ENCODE data around the gene KREMEN1. TPM values are rescaled to one million over a fixed set of nuclear protein-coding genes. Genes with fewer than 3 reads are reported as not detected.

KREMEN1 gene
- total RNA-seq, 1 experiment from 2014 or later = 5.8 TPM

- TF ChIP-seq, protein P1, sequence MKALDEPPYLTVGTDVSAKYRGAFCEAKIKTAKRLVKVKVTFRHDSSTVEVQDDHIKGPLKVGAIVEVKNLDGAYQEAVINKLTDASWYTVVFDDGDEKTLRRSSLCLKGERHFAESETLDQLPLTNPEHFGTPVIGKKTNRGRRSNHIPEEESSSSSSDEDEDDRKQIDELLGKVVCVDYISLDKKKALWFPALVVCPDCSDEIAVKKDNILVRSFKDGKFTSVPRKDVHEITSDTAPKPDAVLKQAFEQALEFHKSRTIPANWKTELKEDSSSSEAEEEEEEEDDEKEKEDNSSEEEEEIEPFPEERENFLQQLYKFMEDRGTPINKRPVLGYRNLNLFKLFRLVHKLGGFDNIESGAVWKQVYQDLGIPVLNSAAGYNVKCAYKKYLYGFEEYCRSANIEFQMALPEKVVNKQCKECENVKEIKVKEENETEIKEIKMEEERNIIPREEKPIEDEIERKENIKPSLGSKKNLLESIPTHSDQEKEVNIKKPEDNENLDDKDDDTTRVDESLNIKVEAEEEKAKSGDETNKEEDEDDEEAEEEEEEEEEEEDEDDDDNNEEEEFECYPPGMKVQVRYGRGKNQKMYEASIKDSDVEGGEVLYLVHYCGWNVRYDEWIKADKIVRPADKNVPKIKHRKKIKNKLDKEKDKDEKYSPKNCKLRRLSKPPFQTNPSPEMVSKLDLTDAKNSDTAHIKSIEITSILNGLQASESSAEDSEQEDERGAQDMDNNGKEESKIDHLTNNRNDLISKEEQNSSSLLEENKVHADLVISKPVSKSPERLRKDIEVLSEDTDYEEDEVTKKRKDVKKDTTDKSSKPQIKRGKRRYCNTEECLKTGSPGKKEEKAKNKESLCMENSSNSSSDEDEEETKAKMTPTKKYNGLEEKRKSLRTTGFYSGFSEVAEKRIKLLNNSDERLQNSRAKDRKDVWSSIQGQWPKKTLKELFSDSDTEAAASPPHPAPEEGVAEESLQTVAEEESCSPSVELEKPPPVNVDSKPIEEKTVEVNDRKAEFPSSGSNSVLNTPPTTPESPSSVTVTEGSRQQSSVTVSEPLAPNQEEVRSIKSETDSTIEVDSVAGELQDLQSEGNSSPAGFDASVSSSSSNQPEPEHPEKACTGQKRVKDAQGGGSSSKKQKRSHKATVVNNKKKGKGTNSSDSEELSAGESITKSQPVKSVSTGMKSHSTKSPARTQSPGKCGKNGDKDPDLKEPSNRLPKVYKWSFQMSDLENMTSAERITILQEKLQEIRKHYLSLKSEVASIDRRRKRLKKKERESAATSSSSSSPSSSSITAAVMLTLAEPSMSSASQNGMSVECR (CRISPR knock-in tag; IDR thresholded peaks at IDR 0.05; ENCODE audit: borderline replicate concordance) = 0 out of 2 replicates have a peak, but pooled peaks have one; percentile 31
- TF ChIP-seq ZNF423 (CRISPR knock-in tag; IDR thresholded peaks at IDR 0.05) = peak; percentile 18; the same call in 1 of the 2 replicates
- TF ChIP-seq ZMAT4 (CRISPR knock-in tag; IDR thresholded peaks at IDR 0.05) = no peak
Observed at GRCh38 chr22:29154364-29155048, 81.7 kb downstream of the KREMEN1 start (continued).

GRCh38 chr22:29155966-29156365 is 83.1 kb downstream of the KREMEN1 start:
- DNase-seq (ENCODE audit: low spot score) (no peak), ATAC-seq (no peak)
- Mint-ChIP-seq H3K9me3 (peaks cover 3% of the 10 kb centered on the region; the same call in 1 of the 2 replicates), H3K4me3 (no peak overlapping the region), H3K36me3 (no peaks in the 10 kb centered on the region), H3K27me3 (ENCODE audit: low read depth) (0 out of 2 replicates have a peak, but pooled peaks cover 2% of the 10 kb centered on the region), H3K27ac (no peak overlapping the region), H3K4me1 (peaks cover 44% of the 10 kb centered on the region)
- TF ChIP-seq CDX4 (CRISPR knock-in tag; IDR thresholded peaks at IDR 0.05; ENCODE audit: borderline replicate concordance) = no peak
- TF ChIP-seq EMX1 (CRISPR knock-in tag; IDR thresholded peaks at IDR 0.05) = no peak
- TF ChIP-seq ZMAT4 (CRISPR knock-in tag; IDR thresholded peaks at IDR 0.05) = no peak
- ChIA-PET POLR2A (no interaction called here), CTCF (interaction anchor here (0.7 to 4.3 kb wide), 7 partner anchors 13 to 98 kb away, joined by 3 to 66 read pairs (median 4); partner anchors contain the start of gene C22orf31)

DNA sequence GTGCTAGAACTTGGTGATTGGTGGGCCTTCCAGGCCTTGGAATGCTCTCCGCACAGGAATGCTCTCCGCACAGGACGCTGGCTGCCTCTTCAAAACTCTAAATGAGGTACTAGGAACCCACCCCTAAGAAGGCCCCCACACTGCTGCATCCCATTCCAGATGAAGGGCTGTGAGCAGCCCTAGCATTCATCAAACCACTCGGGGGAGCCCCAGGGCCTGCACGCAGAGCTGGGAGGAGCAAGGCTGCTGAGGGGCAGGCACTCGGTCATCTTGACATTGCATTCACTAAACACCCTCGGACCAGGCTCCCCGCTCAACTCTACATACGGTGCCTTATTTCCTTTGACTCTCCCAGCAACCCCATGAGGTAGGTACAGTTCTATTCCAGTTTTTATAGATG is 83.7 kb downstream of the KREMEN1 start:
- no peak overlapping the region for H3K27ac Mint-ChIP-seq
- POLR2A ChIA-PET = no interaction called here
- peaks cover 39% of the 10 kb centered on the region for H3K4me1 Mint-ChIP-seq
- peaks cover 3% of the 10 kb centered on the region; the same call in 1 of the 2 replicates for H3K9me3 Mint-ChIP-seq
- CTCF ChIA-PET = interaction anchor here (0.6 to 4.3 kb wide), 9 partner anchors 14 to 102 kb away, joined by 3 to 66 read pairs (median 4); partner anchors contain the start of gene C22orf31
- H3K27me3 Mint-ChIP-seq (ENCODE audit: low read depth) = 0 out of 2 replicates have a peak, but pooled peaks cover 2% of the 10 kb centered on the region
- no peak overlapping the region for H3K4me3 Mint-ChIP-seq
- TF ChIP-seq FOXJ3 (CRISPR knock-in tag; IDR thresholded peaks at IDR 0.05; ENCODE audit: borderline replicate concordance) = no peak
- TF ChIP-seq CTCF (IDR thresholded peaks at IDR 0.05) = no peak
- TF ChIP-seq, protein P2, sequence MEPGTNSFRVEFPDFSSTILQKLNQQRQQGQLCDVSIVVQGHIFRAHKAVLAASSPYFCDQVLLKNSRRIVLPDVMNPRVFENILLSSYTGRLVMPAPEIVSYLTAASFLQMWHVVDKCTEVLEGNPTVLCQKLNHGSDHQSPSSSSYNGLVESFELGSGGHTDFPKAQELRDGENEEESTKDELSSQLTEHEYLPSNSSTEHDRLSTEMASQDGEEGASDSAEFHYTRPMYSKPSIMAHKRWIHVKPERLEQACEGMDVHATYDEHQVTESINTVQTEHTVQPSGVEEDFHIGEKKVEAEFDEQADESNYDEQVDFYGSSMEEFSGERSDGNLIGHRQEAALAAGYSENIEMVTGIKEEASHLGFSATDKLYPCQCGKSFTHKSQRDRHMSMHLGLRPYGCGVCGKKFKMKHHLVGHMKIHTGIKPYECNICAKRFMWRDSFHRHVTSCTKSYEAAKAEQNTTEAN (CRISPR knock-in tag; IDR thresholded peaks at IDR 0.05) = no peak
- no peak for TF ChIP-seq ERG (CRISPR knock-in tag; IDR thresholded peaks at IDR 0.05)
- TF ChIP-seq E2F4 (CRISPR knock-in tag; IDR thresholded peaks at IDR 0.05; ENCODE audit: borderline replicate concordance, low read depth) = no peak
- TF ChIP-seq CBFB (CRISPR knock-in tag; IDR thresholded peaks at IDR 0.05; ENCODE audit: low read depth) = no peak
- no peak for TF ChIP-seq ELF4 (CRISPR knock-in tag; IDR thresholded peaks at IDR 0.05; ENCODE audit: low read depth)
- no peak for TF ChIP-seq SMAD4 (CRISPR knock-in tag; IDR thresholded peaks at IDR 0.05)
- no peak for TF ChIP-seq ZNF219 (CRISPR knock-in tag; IDR thresholded peaks at IDR 0.05; ENCODE audit: borderline replicate concordance)
- DNase-seq (ENCODE audit: low spot score) (peak; percentile 69), ATAC-seq (peak; percentile 80)
- H3K36me3 Mint-ChIP-seq = no peaks in the 10 kb centered on the region

Data from WTC11 (cell line).